ENCODE results near the gene UCHL5. TPM values are rescaled to one million over a fixed set of nuclear protein-coding genes. Genes with fewer than 3 reads are reported as not detected.
A peak's percentile ranks its signal among the peaks of the same experiment; 100 is the strongest.

Gene UCHL5
- total and polyA plus RNA-seq, 2 donors (not counting 3 experiments of a cell fraction or from before 2014, with no cell fraction given): 9.8 to 45.6 TPM

DNA sequence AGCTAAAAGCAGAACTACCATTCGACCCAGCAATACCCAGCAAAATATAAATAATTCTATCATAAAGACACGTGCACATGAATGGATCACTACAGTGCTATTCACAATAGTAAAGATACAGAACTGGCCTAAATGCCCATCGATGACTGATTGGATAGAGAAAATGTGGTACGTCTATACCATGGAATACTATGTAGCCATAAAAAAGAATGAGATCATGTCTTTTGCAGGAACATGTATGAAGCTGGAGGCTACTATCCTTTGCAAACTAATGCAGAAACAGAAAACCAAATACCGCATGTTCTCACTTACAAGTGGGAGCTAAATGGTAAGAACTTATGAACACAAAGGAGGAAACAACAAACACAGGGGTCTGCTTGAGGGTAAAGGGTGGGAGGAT lies 53.4 kb downstream of the UCHL5 start:
- Histone ChIP-seq H3K9me3 (replicated peaks; ENCODE audit: control insufficient read depth, insufficient read depth, low read length) (no peaks in the 10 kb centered on the region), H3K9ac (replicated peaks; ENCODE audit: extremely low read depth, insufficient read depth, low read length) (no peak overlapping the region), H2AFZ (ENCODE audit: low read depth, low read length) (no peak overlapping the region), H3K9me1 (replicated peaks; ENCODE audit: control insufficient read depth, extremely low read depth, insufficient read depth, low read length) (no peaks in the 10 kb centered on the region), H3K36me3 (ENCODE audit: control insufficient read depth in 2 of 2, extremely low read depth in 1 of 2, insufficient read depth in 2 of 2, low read length in 2 of 2) (no peaks in the 10 kb centered on the region), H4K20me1 (replicated peaks; ENCODE audit: control insufficient read depth, extremely low read depth, insufficient read depth, low read length) (no peaks in the 10 kb centered on the region), H3K27ac (ENCODE audit: insufficient read depth, low read depth, low read length) (no peak overlapping the region), H3K4me2 (ENCODE audit: insufficient read depth, low read length) (no peak overlapping the region), H3K4me3 (replicated peaks in 1 of 3; ENCODE audit: insufficient read depth in 1 of 3, low read depth in 1 of 3, low read length in 3 of 3) (no peak overlapping the region), H3K79me2 (ENCODE audit: control insufficient read depth, insufficient read depth, low read length) (no peaks in the 10 kb centered on the region), H3K27me3 (ENCODE audit: control insufficient read depth in 2 of 2, insufficient read depth in 2 of 2, low read length in 2 of 2) (no peaks in the 10 kb centered on the region), H3K4me1 (ENCODE audit: control insufficient read depth, extremely low read depth, insufficient read depth, low read length) (no peaks in the 10 kb centered on the region)
- dilution Hi-C loops (cut with MboI; ENCODE audit: extremely low pct_ligation_motif_present, low sequenced_read_pairs): loop anchor here (25.0 kb wide), 1 partner anchor 193 kb away; the partner anchor contains the start of gene RGS2
- DNase-seq (ENCODE audit: low read depth, low spot score) (no peak), FAIRE-seq (no peak)
- no TSS peak for BruUV-seq (replicated peaks)
- TF ChIP-seq, protein P1, sequence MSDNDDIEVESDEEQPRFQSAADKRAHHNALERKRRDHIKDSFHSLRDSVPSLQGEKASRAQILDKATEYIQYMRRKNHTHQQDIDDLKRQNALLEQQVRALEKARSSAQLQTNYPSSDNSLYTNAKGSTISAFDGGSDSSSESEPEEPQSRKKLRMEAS (IDR thresholded peaks at IDR 0.05; ENCODE audit: insufficient read depth, insufficient read length): no peak
- TF ChIP-seq POLR2AphosphoS5 (IDR thresholded peaks at IDR 0.05; ENCODE audit: insufficient read depth, low read depth, low read length) (no peak), EZH2 (IDR thresholded peaks at IDR 0.05; ENCODE audit: borderline replicate concordance, low read depth, low read length, severe bottlenecking) (no peak), POLR2A (IDR thresholded peaks at IDR 0.05; ENCODE audit: low read depth, low read length) (no peak)
- CTCF ChIA-PET: interaction anchor here (2.4 kb wide), 1 partner anchor 14 kb away, joined by 9 read pairs; no protein-coding TSS in a partner anchor
- POLR2A ChIA-PET: no interaction called here
- intact Hi-C loops (cut with micrococcal nuclease): no loop called here

DNA sequence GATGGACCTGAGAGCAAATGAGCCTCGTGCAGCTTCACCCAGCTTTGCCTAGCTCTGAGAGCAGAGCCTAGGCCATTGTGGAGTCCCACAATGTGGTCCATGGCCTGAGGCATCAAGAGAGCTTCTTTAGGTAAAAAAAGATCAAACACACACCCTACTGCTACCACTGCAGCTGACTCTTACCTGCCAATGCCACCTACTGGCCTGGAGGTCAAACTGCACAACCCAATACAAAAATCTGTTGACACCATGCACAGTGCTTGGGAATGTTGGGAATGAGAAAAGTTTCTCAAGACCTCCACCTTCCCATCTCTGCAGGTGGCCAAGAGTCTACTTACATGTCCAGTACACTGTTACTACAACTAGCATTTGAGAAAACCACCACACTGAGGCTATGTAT lies 60.6 kb downstream of the UCHL5 start:
- Histone ChIP-seq H3K27me3 (ENCODE audit: control insufficient read depth in 2 of 2, insufficient read depth in 2 of 2, low read length in 2 of 2) (no peaks in the 10 kb centered on the region), H3K9me3 (replicated peaks; ENCODE audit: control insufficient read depth, insufficient read depth, low read length) (no peaks in the 10 kb centered on the region), H3K27ac (ENCODE audit: insufficient read depth, low read depth, low read length) (no peak overlapping the region), H3K79me2 (ENCODE audit: control insufficient read depth, insufficient read depth, low read length) (no peaks in the 10 kb centered on the region), H4K20me1 (replicated peaks; ENCODE audit: control insufficient read depth, extremely low read depth, insufficient read depth, low read length) (no peaks in the 10 kb centered on the region), H2AFZ (ENCODE audit: low read depth, low read length) (no peak overlapping the region), H3K9ac (replicated peaks; ENCODE audit: extremely low read depth, insufficient read depth, low read length) (no peak overlapping the region), H3K36me3 (ENCODE audit: control insufficient read depth in 2 of 2, extremely low read depth in 1 of 2, insufficient read depth in 2 of 2, low read length in 2 of 2) (peaks cover 0 to 2% of the 10 kb centered on the region in 2 experiments), H3K9me1 (replicated peaks; ENCODE audit: control insufficient read depth, extremely low read depth, insufficient read depth, low read length) (no peaks in the 10 kb centered on the region), H3K4me1 (ENCODE audit: control insufficient read depth, extremely low read depth, insufficient read depth, low read length) (no peaks in the 10 kb centered on the region), H3K4me2 (ENCODE audit: insufficient read depth, low read length) (no peak overlapping the region), H3K4me3 (replicated peaks in 1 of 3; ENCODE audit: insufficient read depth in 1 of 3, low read depth in 1 of 3, low read length in 3 of 3) (no peak overlapping the region)
- intact Hi-C loops (cut with micrococcal nuclease) (no loop called here), dilution Hi-C loops (cut with MboI; ENCODE audit: extremely low pct_ligation_motif_present, low sequenced_read_pairs) (no loop called here)
- DNase-seq (ENCODE audit: low read depth, low spot score) (no peak), FAIRE-seq (no peak)
- TF ChIP-seq POLR2A (IDR thresholded peaks at IDR 0.05; ENCODE audit: low read depth, low read length): no peak
- no peak for TF ChIP-seq GATA2 (IDR thresholded peaks at IDR 0.05; ENCODE audit: insufficient read depth, insufficient read length, low read depth, low read length)
- TF ChIP-seq EZH2 (IDR thresholded peaks at IDR 0.05; ENCODE audit: borderline replicate concordance, low read depth, low read length, severe bottlenecking): no peak
- TF ChIP-seq, protein P2, sequence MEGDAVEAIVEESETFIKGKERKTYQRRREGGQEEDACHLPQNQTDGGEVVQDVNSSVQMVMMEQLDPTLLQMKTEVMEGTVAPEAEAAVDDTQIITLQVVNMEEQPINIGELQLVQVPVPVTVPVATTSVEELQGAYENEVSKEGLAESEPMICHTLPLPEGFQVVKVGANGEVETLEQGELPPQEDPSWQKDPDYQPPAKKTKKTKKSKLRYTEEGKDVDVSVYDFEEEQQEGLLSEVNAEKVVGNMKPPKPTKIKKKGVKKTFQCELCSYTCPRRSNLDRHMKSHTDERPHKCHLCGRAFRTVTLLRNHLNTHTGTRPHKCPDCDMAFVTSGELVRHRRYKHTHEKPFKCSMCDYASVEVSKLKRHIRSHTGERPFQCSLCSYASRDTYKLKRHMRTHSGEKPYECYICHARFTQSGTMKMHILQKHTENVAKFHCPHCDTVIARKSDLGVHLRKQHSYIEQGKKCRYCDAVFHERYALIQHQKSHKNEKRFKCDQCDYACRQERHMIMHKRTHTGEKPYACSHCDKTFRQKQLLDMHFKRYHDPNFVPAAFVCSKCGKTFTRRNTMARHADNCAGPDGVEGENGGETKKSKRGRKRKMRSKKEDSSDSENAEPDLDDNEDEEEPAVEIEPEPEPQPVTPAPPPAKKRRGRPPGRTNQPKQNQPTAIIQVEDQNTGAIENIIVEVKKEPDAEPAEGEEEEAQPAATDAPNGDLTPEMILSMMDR (IDR thresholded peaks at IDR 0.05; ENCODE audit: extremely low read depth in 1 of 2, insufficient read depth in 1 of 2, low read depth in 1 of 2, low read length in 2 of 2): peak; percentile 2 to 22
- TF ChIP-seq JUN (IDR thresholded peaks at IDR 0.05; ENCODE audit: borderline replicate concordance, insufficient read depth, insufficient read length, low read depth): no peak
- TF ChIP-seq MYC (IDR thresholded peaks at IDR 0.05; ENCODE audit: low read depth, low read length): no peak
- TF ChIP-seq, protein P1 (IDR thresholded peaks at IDR 0.05; ENCODE audit: insufficient read depth, insufficient read length): no peak
- TF ChIP-seq POLR2AphosphoS5 (IDR thresholded peaks at IDR 0.05; ENCODE audit: insufficient read depth, low read depth, low read length): no peak
- TF ChIP-seq FOS (IDR thresholded peaks at IDR 0.05; ENCODE audit: borderline replicate concordance, insufficient read depth, low read length): no peak
- no TSS peak for BruUV-seq (replicated peaks)
- POLR2A ChIA-PET: no interaction called here
- CTCF ChIA-PET: no interaction called here

Measured in endothelial cell of umbilical vein (primary cell).